ENCODE measurements around the gene NABP2. TPM values are rescaled to one million over a fixed set of nuclear protein-coding genes. Genes with fewer than 3 reads are reported as not detected.
A peak's percentile ranks its signal among the peaks of the same experiment; 100 is the strongest.
"Not testable (repeated sequence)": the region's sequence is repeated elsewhere in the genome, so short reads cannot be mapped to it uniquely, and the experiment has no call there.

Gene NABP2
- polyA plus RNA-seq, 1 donor from 2014 or later: 54.3 TPM

GRCh38 chr12:56260921-56261320, 36.8 kb downstream of the NABP2 start:
- TF ChIP-seq, protein P1, sequence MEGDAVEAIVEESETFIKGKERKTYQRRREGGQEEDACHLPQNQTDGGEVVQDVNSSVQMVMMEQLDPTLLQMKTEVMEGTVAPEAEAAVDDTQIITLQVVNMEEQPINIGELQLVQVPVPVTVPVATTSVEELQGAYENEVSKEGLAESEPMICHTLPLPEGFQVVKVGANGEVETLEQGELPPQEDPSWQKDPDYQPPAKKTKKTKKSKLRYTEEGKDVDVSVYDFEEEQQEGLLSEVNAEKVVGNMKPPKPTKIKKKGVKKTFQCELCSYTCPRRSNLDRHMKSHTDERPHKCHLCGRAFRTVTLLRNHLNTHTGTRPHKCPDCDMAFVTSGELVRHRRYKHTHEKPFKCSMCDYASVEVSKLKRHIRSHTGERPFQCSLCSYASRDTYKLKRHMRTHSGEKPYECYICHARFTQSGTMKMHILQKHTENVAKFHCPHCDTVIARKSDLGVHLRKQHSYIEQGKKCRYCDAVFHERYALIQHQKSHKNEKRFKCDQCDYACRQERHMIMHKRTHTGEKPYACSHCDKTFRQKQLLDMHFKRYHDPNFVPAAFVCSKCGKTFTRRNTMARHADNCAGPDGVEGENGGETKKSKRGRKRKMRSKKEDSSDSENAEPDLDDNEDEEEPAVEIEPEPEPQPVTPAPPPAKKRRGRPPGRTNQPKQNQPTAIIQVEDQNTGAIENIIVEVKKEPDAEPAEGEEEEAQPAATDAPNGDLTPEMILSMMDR (IDR thresholded peaks at IDR 0.05; ENCODE audit: poor library complexity, severe bottlenecking): no peak
- TF ChIP-seq EP300 (conservative IDR thresholded peaks at IDR 0.05; ENCODE audit: poor library complexity, severe bottlenecking): no peak
- no peak for TF ChIP-seq MXI1 (conservative IDR thresholded peaks at IDR 0.05; ENCODE audit: poor library complexity, severe bottlenecking)
- no peak for TF ChIP-seq POLR2AphosphoS5 (IDR thresholded peaks at IDR 0.05)
- TF ChIP-seq TAF1 (IDR thresholded peaks at IDR 0.05; ENCODE audit: low read depth): no peak
- no peak for TF ChIP-seq REST (IDR thresholded peaks at IDR 0.05; ENCODE audit: borderline replicate concordance)
- no peak for TF ChIP-seq SMC3 (conservative IDR thresholded peaks at IDR 0.05; ENCODE audit: poor library complexity)
- TF ChIP-seq RAD21 (conservative IDR thresholded peaks at IDR 0.05): no peak
- H3F3A ChIP-seq (ENCODE audit: insufficient read depth, low read length, poor library complexity, severe bottlenecking): no peaks in the 10 kb centered on the region

DNA sequence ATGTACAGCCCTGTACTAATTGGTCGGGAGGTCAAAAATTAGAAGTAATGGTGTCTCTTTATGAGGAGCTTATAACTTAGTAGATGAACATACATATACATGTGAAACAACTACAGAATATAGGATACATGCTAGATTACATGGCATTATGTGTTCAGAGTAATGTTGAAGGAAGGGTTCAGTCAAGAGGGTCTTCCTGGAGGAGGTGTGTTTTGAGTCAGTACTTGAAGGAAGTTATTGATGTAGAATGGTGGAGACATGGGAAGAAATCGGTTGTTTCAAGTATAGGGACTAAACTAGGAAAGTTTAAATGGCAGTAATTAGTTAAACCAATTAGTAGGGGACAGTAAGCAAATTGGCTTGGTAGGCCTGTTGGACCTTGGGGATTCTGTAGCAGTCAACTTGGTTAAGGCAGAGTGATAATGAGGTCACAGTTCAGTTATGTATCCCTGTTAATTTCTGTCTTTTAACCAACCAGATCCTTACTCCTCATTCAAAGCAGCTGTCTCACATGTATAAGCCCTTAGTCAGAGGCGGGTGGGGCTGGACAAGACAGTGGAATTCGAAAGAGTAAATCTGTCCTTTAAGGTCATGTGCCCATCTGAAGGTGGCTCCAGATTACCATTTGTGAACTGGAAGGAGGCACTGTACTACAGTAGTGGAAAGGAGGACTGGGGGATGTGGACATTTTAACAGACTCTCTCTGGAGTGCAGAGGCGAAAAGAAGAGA, 37.5 kb downstream of the NABP2 start:
- no peaks in the 10 kb centered on the region for H3F3A ChIP-seq (ENCODE audit: insufficient read depth, low read length, poor library complexity, severe bottlenecking)
- H3K9ac ChIP-seq (ENCODE audit: low read length): no peak overlapping the region
- H3K27me3 ChIP-seq (ENCODE audit: insufficient read depth, low read depth, low read length): no peaks in the 10 kb centered on the region
- no peak for TF ChIP-seq EP300 (conservative IDR thresholded peaks at IDR 0.05; ENCODE audit: poor library complexity, severe bottlenecking)
- no peaks in the 10 kb centered on the region for H3K9me3 ChIP-seq (ENCODE audit: low read length)
- peaks cover 12% of the 10 kb centered on the region for H3K79me2 ChIP-seq (replicated peaks; ENCODE audit: insufficient read depth, low read length)
- H3K4me3 ChIP-seq (ENCODE audit: low read length): no peak overlapping the region
- no peak overlapping the region for H3K27ac ChIP-seq (ENCODE audit: low read length)
- H4K20me1 ChIP-seq (ENCODE audit: insufficient read depth): no peaks in the 10 kb centered on the region
- H2AFZ ChIP-seq (ENCODE audit: low read depth, low read length): no peak overlapping the region
- H3K4me2 ChIP-seq (ENCODE audit: low read length): no peak overlapping the region
- no peaks in the 10 kb centered on the region for H3K36me3 ChIP-seq (ENCODE audit: insufficient read depth, low read length)
- H3K9me2 ChIP-seq (ENCODE audit: insufficient read depth, low read length): no peaks in the 10 kb centered on the region

More at GRCh38 chr12:56260921-56261320, 36.8 kb downstream of the NABP2 start:
- Histone ChIP-seq H3K9me2 (ENCODE audit: insufficient read depth, low read length) (no peaks in the 10 kb centered on the region), H2AFZ (ENCODE audit: low read depth, low read length) (no peak overlapping the region), H4K20me1 (ENCODE audit: insufficient read depth) (no peaks in the 10 kb centered on the region), H3K27ac (ENCODE audit: low read length) (no peak overlapping the region), H3K4me2 (ENCODE audit: low read length) (no peak overlapping the region), H3K4me3 (ENCODE audit: low read length) (no peak overlapping the region), H3K9me3 (ENCODE audit: low read length) (no peaks in the 10 kb centered on the region), H3K36me3 (ENCODE audit: insufficient read depth, low read length) (no peaks in the 10 kb centered on the region), H3K79me2 (replicated peaks; ENCODE audit: insufficient read depth, low read length) (peaks cover 19% of the 10 kb centered on the region), H3K27me3 (ENCODE audit: insufficient read depth, low read depth, low read length) (no peaks in the 10 kb centered on the region), H3K9ac (ENCODE audit: low read length) (no peak overlapping the region)

DNA sequence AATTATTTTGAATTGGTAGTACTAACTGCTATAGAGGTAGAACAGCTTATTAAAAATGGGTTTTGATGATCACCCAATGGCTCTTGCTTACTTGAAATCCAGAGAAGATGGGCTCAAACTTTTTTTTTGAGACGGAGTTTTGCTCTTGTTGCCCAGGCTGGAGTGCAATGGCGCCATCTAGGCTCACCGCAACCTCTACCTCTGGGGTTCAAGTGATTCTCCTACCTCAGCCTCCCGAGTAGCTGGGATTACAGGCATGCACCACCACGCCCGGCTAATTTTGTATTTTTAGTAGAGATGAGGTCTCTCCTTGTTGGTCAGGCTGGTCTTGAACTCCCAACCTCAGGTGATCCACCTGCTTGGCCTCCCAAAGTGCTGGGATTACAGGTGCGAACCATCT, 38.8 kb downstream of the NABP2 start:
- not testable (repeated sequence) for H3K27me3 ChIP-seq (ENCODE audit: insufficient read depth, low read depth, low read length); H3K9ac ChIP-seq (ENCODE audit: low read length); H4K20me1 ChIP-seq (ENCODE audit: insufficient read depth); H3K4me2 ChIP-seq (ENCODE audit: low read length); H3F3A ChIP-seq (ENCODE audit: insufficient read depth, low read length, poor library complexity, severe bottlenecking); H3K4me3 ChIP-seq (ENCODE audit: low read length); H3K36me3 ChIP-seq (ENCODE audit: insufficient read depth, low read length); H3K9me2 ChIP-seq (ENCODE audit: insufficient read depth, low read length); H2AFZ ChIP-seq (ENCODE audit: low read depth, low read length); H3K79me2 ChIP-seq (replicated peaks; ENCODE audit: insufficient read depth, low read length); H3K9me3 ChIP-seq (ENCODE audit: low read length); H3K27ac ChIP-seq (ENCODE audit: low read length)

- H3K4me3 ChIP-seq (ENCODE audit: low read length): peak overlapping the region; percentile 83
- H3K27ac ChIP-seq (ENCODE audit: low read length): peak overlapping the region; percentile 80
- H3F3A ChIP-seq (ENCODE audit: insufficient read depth, low read length, poor library complexity, severe bottlenecking); H4K20me1 ChIP-seq (ENCODE audit: insufficient read depth); H3K27me3 ChIP-seq (ENCODE audit: insufficient read depth, low read depth, low read length); H3K9me2 ChIP-seq (ENCODE audit: insufficient read depth, low read length); H3K36me3 ChIP-seq (ENCODE audit: insufficient read depth, low read length); H3K79me2 ChIP-seq (replicated peaks; ENCODE audit: insufficient read depth, low read length); H3K9me3 ChIP-seq (ENCODE audit: low read length): not testable (repeated sequence)
- H3K9ac ChIP-seq (ENCODE audit: low read length): peak overlapping the region; percentile 80
- peak overlapping the region; percentile 63 for H3K4me2 ChIP-seq (ENCODE audit: low read length)
- peak overlapping the region; percentile 89 for H2AFZ ChIP-seq (ENCODE audit: low read depth, low read length)
Measured at GRCh38 chr12:56266068-56266692, 42.0 kb downstream of the NABP2 start.

Measured in neural cell (in vitro differentiated cells).